AG10803 (cell line): ENCODE data around the gene CTNNA2.

ENCODE experiments used
- DNase-seq: peaks from one replicate; pipeline ENCODE4 v3.0.0; 2010; ENCODE audit warnings: low read depth
- H3K4me3 ChIP-seq: 2 replicates; pipeline ENCODE4 v1.5.1; 2011; ENCODE audit warnings: mild to moderate bottlenecking, low read length, control low read depth
- TF ChIP-seq, protein P1 (sequence below): conservative IDR thresholded peaks from 2 replicates; pipeline ENCODE4 v1.5.1; 2011; ENCODE audit warnings: mild to moderate bottlenecking, low read length, control low read depth, inconsistent platforms

CTNNA2 gene

GRCh38 chr2:79649531-79649930 is 136.7 kb downstream of the CTNNA2 start:
- no peak for DNase-seq
- no peak overlapping the region for H3K4me3 ChIP-seq
- TF ChIP-seq, protein P1, sequence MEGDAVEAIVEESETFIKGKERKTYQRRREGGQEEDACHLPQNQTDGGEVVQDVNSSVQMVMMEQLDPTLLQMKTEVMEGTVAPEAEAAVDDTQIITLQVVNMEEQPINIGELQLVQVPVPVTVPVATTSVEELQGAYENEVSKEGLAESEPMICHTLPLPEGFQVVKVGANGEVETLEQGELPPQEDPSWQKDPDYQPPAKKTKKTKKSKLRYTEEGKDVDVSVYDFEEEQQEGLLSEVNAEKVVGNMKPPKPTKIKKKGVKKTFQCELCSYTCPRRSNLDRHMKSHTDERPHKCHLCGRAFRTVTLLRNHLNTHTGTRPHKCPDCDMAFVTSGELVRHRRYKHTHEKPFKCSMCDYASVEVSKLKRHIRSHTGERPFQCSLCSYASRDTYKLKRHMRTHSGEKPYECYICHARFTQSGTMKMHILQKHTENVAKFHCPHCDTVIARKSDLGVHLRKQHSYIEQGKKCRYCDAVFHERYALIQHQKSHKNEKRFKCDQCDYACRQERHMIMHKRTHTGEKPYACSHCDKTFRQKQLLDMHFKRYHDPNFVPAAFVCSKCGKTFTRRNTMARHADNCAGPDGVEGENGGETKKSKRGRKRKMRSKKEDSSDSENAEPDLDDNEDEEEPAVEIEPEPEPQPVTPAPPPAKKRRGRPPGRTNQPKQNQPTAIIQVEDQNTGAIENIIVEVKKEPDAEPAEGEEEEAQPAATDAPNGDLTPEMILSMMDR: no peak

DNA sequence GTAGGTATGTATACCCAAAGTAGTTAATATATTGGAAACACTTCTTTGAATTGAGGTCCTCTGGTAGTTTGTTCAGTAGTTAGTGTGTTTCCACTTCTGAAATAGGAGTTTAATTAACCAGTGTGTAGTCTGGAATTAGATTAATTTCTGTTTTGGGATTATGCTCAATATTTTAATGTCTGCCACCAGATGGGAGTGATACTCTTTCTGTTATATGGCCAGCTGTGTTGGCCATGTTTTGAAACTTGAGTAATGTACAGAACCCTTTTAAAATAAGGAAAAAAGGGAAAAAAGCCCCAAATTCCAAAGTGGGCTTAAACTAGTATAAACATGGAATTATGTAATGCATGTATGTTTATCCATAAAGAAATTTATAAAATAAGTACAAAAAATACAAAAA is 147.7 kb downstream of the CTNNA2 start:
- TF ChIP-seq, protein P1: peak; percentile 38
- H3K4me3 ChIP-seq: no peak overlapping the region
- no peak for DNase-seq

- no peak for DNase-seq
- TF ChIP-seq, protein P1: no peak
- no peak overlapping the region for H3K4me3 ChIP-seq
These were observed 152.2 kb downstream of the CTNNA2 start for GRCh38 chr2:79665091-79665490.

DNA sequence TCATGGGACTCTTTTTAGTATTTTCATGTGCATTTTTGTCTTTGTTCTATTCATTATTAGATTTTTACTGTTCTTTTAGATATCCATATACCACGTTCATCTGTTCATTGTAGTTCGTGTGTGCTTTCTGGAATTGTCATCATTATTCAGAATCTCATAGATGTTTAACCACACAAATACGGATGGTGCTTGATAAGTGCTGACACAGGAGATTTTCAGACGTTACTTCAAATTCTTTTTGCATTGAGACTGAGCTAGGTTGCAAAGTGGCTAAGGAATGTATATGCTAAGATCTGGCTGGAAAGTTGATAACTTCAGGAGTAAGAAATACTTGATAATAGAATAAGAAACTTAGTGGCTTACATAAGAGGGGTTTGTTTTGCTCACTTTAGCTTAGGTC is 153.6 kb downstream of the CTNNA2 start:
- no peak for DNase-seq
- TF ChIP-seq, protein P1: no peak
- no peak overlapping the region for H3K4me3 ChIP-seq

DNA sequence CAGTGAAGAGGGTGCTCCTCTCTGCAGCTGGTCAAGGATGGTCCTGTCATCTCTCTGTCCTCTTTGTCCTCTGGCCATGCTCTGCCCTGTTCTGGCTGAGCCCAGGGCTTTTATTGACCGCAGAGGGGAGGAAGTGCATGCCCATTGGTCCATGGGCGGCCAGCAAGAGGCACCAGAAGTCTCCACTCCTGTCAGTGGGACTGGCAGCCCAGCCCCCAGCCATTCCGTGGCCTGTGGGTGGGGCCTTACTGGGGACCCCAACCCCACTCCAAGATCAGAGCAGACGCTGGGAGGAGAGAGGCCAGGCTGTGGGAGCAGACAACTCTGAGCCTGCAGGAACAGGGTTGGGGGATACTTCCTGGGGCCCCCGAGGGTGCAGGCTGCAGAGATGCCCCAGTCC is 156.9 kb downstream of the CTNNA2 start:
- TF ChIP-seq, protein P1: no peak
- no peak for DNase-seq
- no peak overlapping the region for H3K4me3 ChIP-seq

- DNase-seq: no peak
- H3K4me3 ChIP-seq: no peak overlapping the region
- TF ChIP-seq, protein P1: no peak
These were observed 157.3 kb downstream of the CTNNA2 start for GRCh38 chr2:79670198-79670597.

DNA sequence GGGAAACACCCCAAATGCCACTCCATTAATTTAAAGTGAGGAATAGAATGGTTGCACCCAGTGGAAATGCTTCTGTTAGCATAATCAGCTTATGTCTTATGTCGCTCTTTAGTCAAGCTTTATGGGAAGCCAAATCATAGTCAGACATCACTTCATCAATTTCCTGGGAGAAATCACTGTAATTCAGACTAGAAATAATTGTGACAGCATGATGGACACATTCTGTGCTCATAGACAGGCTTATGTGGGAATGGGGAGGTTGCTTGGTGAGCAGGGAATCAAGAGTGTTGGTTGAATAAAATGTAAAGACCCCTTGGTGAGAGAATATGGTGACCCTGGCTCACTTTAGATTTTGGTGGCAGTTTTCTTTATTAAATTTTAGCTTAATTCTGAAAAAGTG is 174.0 kb downstream of the CTNNA2 start:
- H3K4me3 ChIP-seq: no peak overlapping the region
- TF ChIP-seq, protein P1: no peak
- DNase-seq: no peak
